ENCODE measurements around the gene SINHCAF.

The SINHCAF gene

GRCh38 chr12:31322801-31323207, 3.1 kb downstream of the SINHCAF start:
- peak overlapping the region; percentile 93 for H3K27ac ChIP-seq
- no peaks in the 10 kb centered on the region for H3K36me3 ChIP-seq (replicated peaks)
- in situ Hi-C loops (cut with HindIII; ENCODE audit: low pct_ligation_motif_present, low sequenced_read_pairs), result no loop called here
- H3K27me3 ChIP-seq (replicated peaks), result no peaks in the 10 kb centered on the region
- peak overlapping the region; percentile 92 for H3K4me3 ChIP-seq (ENCODE audit: low read depth, low read length)
- no peak for TF ChIP-seq CTCF (IDR thresholded peaks at IDR 0.05; ENCODE audit: low read depth, low read length, missing control alignments)
- DNase-seq, result peak; percentile 47

GRCh38 chr12:31321897-31322228, 4.1 kb downstream of the SINHCAF start:
- H3K27ac ChIP-seq, result peak overlapping the region; percentile 30
- no peak for TF ChIP-seq CTCF (IDR thresholded peaks at IDR 0.05; ENCODE audit: low read depth, low read length, missing control alignments)
- H3K4me3 ChIP-seq (ENCODE audit: low read depth, low read length), result no peak overlapping the region
- DNase-seq, result no peak
- no peaks in the 10 kb centered on the region for H3K36me3 ChIP-seq (replicated peaks)
- in situ Hi-C loops (cut with HindIII; ENCODE audit: low pct_ligation_motif_present, low sequenced_read_pairs), result no loop called here
- no peaks in the 10 kb centered on the region for H3K27me3 ChIP-seq (replicated peaks)

GRCh38 chr12:31321186-31321896, 4.6 kb downstream of the SINHCAF start:
- no peak for TF ChIP-seq CTCF (IDR thresholded peaks at IDR 0.05; ENCODE audit: low read depth, low read length, missing control alignments)

GRCh38 chr12:31318657-31319269, 7.2 kb downstream of the SINHCAF start:
- DNase-seq, result no peak
- no peaks in the 10 kb centered on the region for H3K27me3 ChIP-seq (replicated peaks)
- H3K4me3 ChIP-seq (ENCODE audit: low read depth, low read length), result no peak overlapping the region
- in situ Hi-C loops (cut with HindIII; ENCODE audit: low pct_ligation_motif_present, low sequenced_read_pairs), result no loop called here
- no peak for TF ChIP-seq CTCF (IDR thresholded peaks at IDR 0.05; ENCODE audit: low read depth, low read length, missing control alignments)
- no peak overlapping the region for H3K27ac ChIP-seq
- H3K36me3 ChIP-seq (replicated peaks), result no peaks in the 10 kb centered on the region

More at GRCh38 chr12:31321186-31321896, 4.6 kb downstream of the SINHCAF start:
- Histone ChIP-seq H3K27ac (peak overlapping the region; percentile 30), H3K4me3 (ENCODE audit: low read depth, low read length) (no peak overlapping the region), H3K27me3 (replicated peaks) (no peaks in the 10 kb centered on the region), H3K36me3 (replicated peaks) (no peaks in the 10 kb centered on the region)
- in situ Hi-C loops (cut with HindIII; ENCODE audit: low pct_ligation_motif_present, low sequenced_read_pairs), result no loop called here
- DNase-seq, result no peak

GRCh38 chr12:31317471-31318395, 8.2 kb downstream of the SINHCAF start:
- in situ Hi-C loops (cut with HindIII; ENCODE audit: low pct_ligation_motif_present, low sequenced_read_pairs), result no loop called here
- H3K36me3 ChIP-seq (replicated peaks), result no peaks in the 10 kb centered on the region
- H3K4me3 ChIP-seq (ENCODE audit: low read depth, low read length), result peak overlapping the region; percentile 20
- TF ChIP-seq CTCF (IDR thresholded peaks at IDR 0.05; ENCODE audit: low read depth, low read length, missing control alignments), result no peak
- no peak for DNase-seq
- H3K27ac ChIP-seq, result no peak overlapping the region
- no peaks in the 10 kb centered on the region for H3K27me3 ChIP-seq (replicated peaks)
